PFSK-1 (cell line): ENCODE measurements around the gene CALCOCO2.

Experiments
- FOXP2 ChIP-seq: optimal IDR thresholded peaks from 2 replicates; pipeline ENCODE3; 2011; ENCODE audit warnings: borderline replicate concordance, control low read depth, inconsistent platforms; ENCODE audit not compliant: insufficient read depth; ENCODE audit errors: extremely low read length, extremely low read depth
- POLR2AphosphoS5 ChIP-seq: IDR thresholded peaks from 2 replicates; pipeline ENCODE4 v1.6.1; 2012; ENCODE audit warnings: low read depth, mild to moderate bottlenecking, control low read depth, low read length, moderate library complexity
- SIN3A ChIP-seq: IDR thresholded peaks from 2 replicates; pipeline ENCODE4 v1.6.1; 2012; ENCODE audit warnings: mild to moderate bottlenecking, low read length, moderate library complexity, borderline replicate concordance; ENCODE audit not compliant: insufficient read depth
- TAF1 ChIP-seq: IDR thresholded peaks from 2 replicates; pipeline ENCODE4 v1.6.1; 2012; ENCODE audit warnings: low read length, control low read depth, borderline replicate concordance; ENCODE audit not compliant: insufficient read depth
- TF ChIP-seq, protein P1 (sequence below), 2 experiments: IDR thresholded peaks; 2 replicates each; pipeline versions ENCODE4 v1.6.1 to v1.8.0; 2011 to 2012; ENCODE audit warnings: low read depth in 2 of 2, low read length in 2 of 2, control low read depth in 1 of 2, inconsistent platforms in 1 of 2, mild to moderate bottlenecking in 1 of 2, moderate library complexity in 1 of 2; ENCODE audit not compliant: insufficient read depth in 1 of 2

Gene CALCOCO2

GRCh38 chr17:48912476-48912875 lies 81.6 kb downstream of the CALCOCO2 start:
- TF ChIP-seq TAF1, result no peak
- TF ChIP-seq POLR2AphosphoS5, result no peak
- TF ChIP-seq, protein P1, sequence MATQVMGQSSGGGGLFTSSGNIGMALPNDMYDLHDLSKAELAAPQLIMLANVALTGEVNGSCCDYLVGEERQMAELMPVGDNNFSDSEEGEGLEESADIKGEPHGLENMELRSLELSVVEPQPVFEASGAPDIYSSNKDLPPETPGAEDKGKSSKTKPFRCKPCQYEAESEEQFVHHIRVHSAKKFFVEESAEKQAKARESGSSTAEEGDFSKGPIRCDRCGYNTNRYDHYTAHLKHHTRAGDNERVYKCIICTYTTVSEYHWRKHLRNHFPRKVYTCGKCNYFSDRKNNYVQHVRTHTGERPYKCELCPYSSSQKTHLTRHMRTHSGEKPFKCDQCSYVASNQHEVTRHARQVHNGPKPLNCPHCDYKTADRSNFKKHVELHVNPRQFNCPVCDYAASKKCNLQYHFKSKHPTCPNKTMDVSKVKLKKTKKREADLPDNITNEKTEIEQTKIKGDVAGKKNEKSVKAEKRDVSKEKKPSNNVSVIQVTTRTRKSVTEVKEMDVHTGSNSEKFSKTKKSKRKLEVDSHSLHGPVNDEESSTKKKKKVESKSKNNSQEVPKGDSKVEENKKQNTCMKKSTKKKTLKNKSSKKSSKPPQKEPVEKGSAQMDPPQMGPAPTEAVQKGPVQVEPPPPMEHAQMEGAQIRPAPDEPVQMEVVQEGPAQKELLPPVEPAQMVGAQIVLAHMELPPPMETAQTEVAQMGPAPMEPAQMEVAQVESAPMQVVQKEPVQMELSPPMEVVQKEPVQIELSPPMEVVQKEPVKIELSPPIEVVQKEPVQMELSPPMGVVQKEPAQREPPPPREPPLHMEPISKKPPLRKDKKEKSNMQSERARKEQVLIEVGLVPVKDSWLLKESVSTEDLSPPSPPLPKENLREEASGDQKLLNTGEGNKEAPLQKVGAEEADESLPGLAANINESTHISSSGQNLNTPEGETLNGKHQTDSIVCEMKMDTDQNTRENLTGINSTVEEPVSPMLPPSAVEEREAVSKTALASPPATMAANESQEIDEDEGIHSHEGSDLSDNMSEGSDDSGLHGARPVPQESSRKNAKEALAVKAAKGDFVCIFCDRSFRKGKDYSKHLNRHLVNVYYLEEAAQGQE (IDR thresholded peaks at IDR 0.05; ENCODE audit: insufficient read depth in 1 of 2, low read depth in 2 of 2, low read length in 2 of 2), result no peak
- TF ChIP-seq FOXP2, result no peak
- no peak for TF ChIP-seq SIN3A
